Right lobe of liver (tissue), 4 donors: ENCODE measurements around the gene ADGRD1.

Source experiments
- CTCF ChIP-seq, 4 donors: fragments of 200-600 bp in 3 of 4; fragments of 450-650 bp in 1 of 4; IDR thresholded peaks; one replicate each; pipeline versions ENCODE4 v1.5.1 to v1.8.0; 2016 to 2022; ENCODE audit warnings: antibody characterized with exemption in 4 of 4, mild to moderate bottlenecking in 2 of 4
- POLR2A ChIP-seq: fragments of 450-650 bp; IDR thresholded peaks from one replicate; pipeline ENCODE4 v1.6.1; 2017; ENCODE audit warnings: antibody characterized with exemption, mild to moderate bottlenecking
- donor health status: DM: no; HTN: no; CAD: no.
- donor health status: DM: no; HTN: no; CAD: no.
- donor health status: DM: no; HTN: yes; CAD: no.

DNA sequence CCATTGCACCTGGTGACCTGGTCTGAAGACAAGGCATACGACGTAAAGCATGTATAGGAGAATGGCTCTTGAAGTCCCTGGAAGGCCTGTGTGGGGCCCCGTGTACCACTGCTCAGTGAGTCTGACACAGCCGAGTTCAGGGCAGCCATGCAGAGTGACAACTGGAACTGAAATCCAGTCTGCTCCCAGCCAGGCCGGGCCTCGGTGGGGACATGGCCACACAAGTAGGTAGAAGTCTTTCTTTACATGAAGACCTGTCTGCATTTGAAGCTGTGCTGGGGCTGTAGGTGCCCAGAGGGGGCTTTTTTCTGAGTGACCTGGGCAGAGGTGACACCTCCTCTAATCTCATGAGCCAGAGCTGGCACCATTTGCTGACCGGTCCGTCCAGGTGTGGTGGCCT is 35.7 kb downstream of the ADGRD1 start:
- TF ChIP-seq CTCF (IDR thresholded peaks at IDR 0.05) (no peak), POLR2A (no peak)
